IMR-90 (cell line): ENCODE data around the gene KRTAP9-2. TPM values are rescaled to one million over a fixed set of nuclear protein-coding genes. Genes with fewer than 3 reads are reported as not detected.

ENCODE experiments used
- ATAC-seq: fragments of 200-7000 bp; cut with Tn5 transposase; 2 replicates; pipeline ENCODE4 v1.9.1; 2020; ENCODE audit warnings: low read depth, mild to moderate bottlenecking, moderate library complexity
- BruUV-seq: library from RNA; stranded (reverse); fragments of 400-500 nt; replicated peaks from 2 replicates; lab custom pipeline; 2021; lab: Mats Ljungman, UMichigan
- CTCF ChIA-PET: fragments of 300-600 bp; formaldehyde crosslinking; extraction: SDS; loops from one replicate; lab custom pipeline; 2021; ENCODE audit warnings: antibody characterized with exemption; lab: Yijun Ruan, JAX
- POLR2A ChIA-PET: fragments of 300-600 bp; sonication (Branson Sonifier 250); formaldehyde crosslinking; loops from one replicate; lab custom pipeline; 2022; ENCODE audit warnings: antibody characterized with exemption; ENCODE audit not compliant: unreplicated experiment; lab: Charles Lee
- DNase-seq: peaks from one replicate; pipeline ENCODE4 v3.0.0; 2013
- H2AFZ ChIP-seq: replicated peaks from 2 replicates; pipeline ENCODE3; 2013; ENCODE audit warnings: low read length, mild to moderate bottlenecking; ENCODE audit not compliant: poor library complexity
- H2AK5ac ChIP-seq: 2 replicates; pipeline ENCODE4 v1.6.1; 2013; ENCODE audit warnings: low read depth, low read length, inconsistent platforms
- H2AK9ac ChIP-seq: replicated peaks from 2 replicates; pipeline ENCODE3; 2013; ENCODE audit warnings: mild to moderate bottlenecking, low read depth, low read length, moderate library complexity; ENCODE audit not compliant: poor library complexity
- H2BK120ac ChIP-seq: 2 replicates; pipeline ENCODE4 v1.6.1; 2013; ENCODE audit warnings: low read depth, low read length, inconsistent platforms
- H2BK15ac ChIP-seq: 3 replicates; pipeline ENCODE4 v1.6.1; 2013; ENCODE audit warnings: low read depth, low read length, inconsistent platforms
- H2BK20ac ChIP-seq: 2 replicates; pipeline ENCODE4 v1.6.1; 2013; ENCODE audit warnings: low read depth, mild to moderate bottlenecking, inconsistent platforms, low read length, moderate library complexity
- H2BK5ac ChIP-seq: 2 replicates; pipeline ENCODE4 v1.6.1; 2013; ENCODE audit warnings: mild to moderate bottlenecking, low read depth, low read length, inconsistent platforms; ENCODE audit not compliant: poor library complexity, severe bottlenecking
- H3K14ac ChIP-seq: replicated peaks from 2 replicates; pipeline ENCODE4 v1.6.1; 2013; ENCODE audit warnings: low read depth, low read length, inconsistent platforms
- H3K18ac ChIP-seq: 2 replicates; pipeline ENCODE4 v1.6.1; 2013; ENCODE audit warnings: low read depth, low read length, control low read depth
- H3K23ac ChIP-seq: 2 replicates; pipeline ENCODE4 v1.6.1; 2013; ENCODE audit warnings: low read depth, low read length, inconsistent platforms
- H3K27ac ChIP-seq: 2 replicates; pipeline ENCODE4 v1.5.1; 2013; ENCODE audit warnings: mild to moderate bottlenecking, control low read depth, low read length; ENCODE audit not compliant: insufficient read depth
- H3K27me3 ChIP-seq: 2 replicates; pipeline ENCODE4 v1.6.1; 2013; ENCODE audit warnings: low read length; ENCODE audit not compliant: control insufficient read depth, insufficient read depth
- H3K36me3 ChIP-seq: 2 replicates; pipeline ENCODE4 v1.6.1; 2013; ENCODE audit warnings: low read length, mixed read lengths; ENCODE audit not compliant: control insufficient read depth, insufficient read depth
- H3K4ac ChIP-seq: 2 replicates; pipeline ENCODE4 v1.6.1; 2013; ENCODE audit warnings: low read depth, low read length, inconsistent platforms
- H3K4me1 ChIP-seq: 2 replicates; pipeline ENCODE4 v1.6.1; 2013; ENCODE audit warnings: low read length, mixed read lengths; ENCODE audit not compliant: control insufficient read depth, insufficient read depth
- H3K4me2 ChIP-seq: 2 replicates; pipeline ENCODE4 v1.6.1; 2013; ENCODE audit warnings: low read depth, mild to moderate bottlenecking, control low read depth, low read length, moderate library complexity
- H3K4me3 ChIP-seq: 2 replicates; pipeline ENCODE4 v1.5.1; 2013; ENCODE audit warnings: low read depth, mild to moderate bottlenecking, control low read depth, low read length, moderate library complexity; ENCODE audit not compliant: insufficient read depth
- H3K56ac ChIP-seq: 2 replicates; pipeline ENCODE4 v1.6.1; 2013; ENCODE audit warnings: low read length, inconsistent platforms; ENCODE audit not compliant: insufficient read depth; ENCODE audit errors: extremely low read depth
- H3K79me1 ChIP-seq, 2 experiments: 2 replicates each; pipeline ENCODE4 v1.6.1; 2013; ENCODE audit warnings: low read length in 2 of 2, inconsistent platforms in 1 of 2, low read depth in 1 of 2
- H3K9ac ChIP-seq: 2 replicates; pipeline ENCODE4 v1.6.1; 2013; ENCODE audit warnings: low read depth, low read length, control low read depth
- H3K9me1 ChIP-seq: 2 replicates; pipeline ENCODE4 v1.6.1; 2013; ENCODE audit warnings: low read length, inconsistent platforms; ENCODE audit not compliant: insufficient read depth
- H3K9me3 ChIP-seq: 2 replicates; pipeline ENCODE4 v1.6.1; 2013; ENCODE audit warnings: low read length; ENCODE audit not compliant: control insufficient read depth, insufficient read depth
- H4K20me1 ChIP-seq: 2 replicates; pipeline ENCODE4 v1.6.1; 2013; ENCODE audit warnings: low read length, inconsistent platforms; ENCODE audit not compliant: insufficient read depth
- H4K5ac ChIP-seq: 2 replicates; pipeline ENCODE4 v1.6.1; 2013; ENCODE audit warnings: mild to moderate bottlenecking, low read depth, low read length, control low read depth
- H4K8ac ChIP-seq, 2 experiments: 2 replicates each; pipeline ENCODE4 v1.6.1; 2013; ENCODE audit warnings: low read depth in 2 of 2, low read length in 2 of 2, control low read depth in 1 of 2, inconsistent platforms in 1 of 2
- H4K91ac ChIP-seq: 2 replicates; pipeline ENCODE4 v1.6.1; 2013; ENCODE audit warnings: low read depth, low read length, inconsistent platforms; ENCODE audit not compliant: insufficient read depth
- CTCF ChIP-seq: conservative IDR thresholded peaks from 2 replicates; pipeline ENCODE4 v1.5.1; 2012; ENCODE audit warnings: mild to moderate bottlenecking, low read depth, low read length, improper control_type of control experiment
- WGBS, 2 experiments: methylation state at CpG; one replicate each; pipeline versions ENCODE4 v1.1.5 to v1.1.7; 2013; ENCODE audit warnings: missing lambda C conversion rate in 2 of 2; ENCODE audit not compliant: insufficient read length in 1 of 2; ENCODE audit errors: extremely low coverage in 2 of 2; 5-methylcytosine and 5-hydroxymethylcytosine counted together
- dilution Hi-C: fragments of 300-500 bp; cut with HindIII; formaldehyde crosslinking; loops from one replicate; pipeline ENCODE4 v1.14.3; 2018; ENCODE audit warnings: low sequenced_read_pairs; ENCODE audit not compliant: unreplicated experiment
- in situ Hi-C: fragments of 300-500 bp; cut with MboI; formaldehyde crosslinking; loops from 3 replicates; pipeline ENCODE4 v1.14.3; 2019; ENCODE audit warnings: low sequenced_read_pairs, inconsistent platforms, mixed read lengths
- intact Hi-C: fragments of 100-400 bp; cut with micrococcal nuclease; formaldehyde crosslinking; loops from 2 replicates; pipeline ENCODE4 v1.10.0; 2022
- polyA plus RNA-seq, 3 experiments: library from polyadenylated mRNA; depleted of rRNA; stranded (reverse); fragments of >200 nt; gene quantifications; 2 replicates each; pipeline ENCODE4 v1.2.3, GENCODE V29; 2012; ENCODE audit warnings: low replicate concordance in 1 of 3
- total RNA-seq: library from RNA; depleted of rRNA; stranded (reverse); fragments of >200 nt; gene quantifications from 2 replicates; pipeline ENCODE4 v1.2.3, GENCODE V29; 2012

The KRTAP9-2 gene
- total and polyA plus RNA-seq, 2 of the 4 experiments (the other 2 are of a cell fraction), result not detected

DNA sequence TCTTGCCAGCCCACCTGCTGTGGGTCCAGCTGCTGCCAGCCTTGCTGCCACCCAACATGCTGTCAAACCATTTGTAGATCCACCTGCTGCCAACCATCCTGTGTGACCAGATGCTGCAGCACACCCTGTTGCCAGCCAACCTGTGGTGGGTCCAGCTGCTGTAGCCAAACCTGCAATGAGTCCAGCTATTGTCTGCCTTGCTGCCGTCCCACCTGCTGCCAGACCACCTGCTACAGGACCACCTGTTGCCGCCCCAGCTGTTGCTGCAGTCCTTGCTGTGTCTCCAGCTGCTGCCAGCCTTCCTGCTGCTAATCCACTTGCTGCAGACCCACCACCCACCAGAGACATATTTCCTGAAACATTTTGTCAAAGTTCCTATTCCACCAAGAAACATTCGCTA, 36.1 kb upstream of the KRTAP9-2 start:
- H3K18ac ChIP-seq, result no peak overlapping the region
- no peak overlapping the region for H3K9ac ChIP-seq
- H3K23ac ChIP-seq, result no peak overlapping the region
- H2AFZ ChIP-seq, result no peak overlapping the region
- no peak overlapping the region for H4K5ac ChIP-seq
- no peaks in the 10 kb centered on the region; the same call in 1 of the 2 replicates for H3K9me3 ChIP-seq
- CTCF ChIA-PET, result interaction anchor here (0.8 kb wide), 1 partner anchor 9 kb away, joined by 3 read pairs; no protein-coding TSS in a partner anchor
- no peaks in the 10 kb centered on the region for H3K79me1 ChIP-seq
- no peak overlapping the region for H3K4me2 ChIP-seq
- no peak overlapping the region for H2BK120ac ChIP-seq
- H2AK9ac ChIP-seq, result no peak overlapping the region
- peaks cover 6% of the 10 kb centered on the region for H3K27me3 ChIP-seq
- H2BK15ac ChIP-seq, result no peak overlapping the region
- H2AK5ac ChIP-seq, result no peak overlapping the region
- H3K27ac ChIP-seq, result no peak overlapping the region
- H3K56ac ChIP-seq, result no peak overlapping the region
- POLR2A ChIA-PET, result no interaction called here
- H2BK5ac ChIP-seq, result no peak overlapping the region
- H4K8ac ChIP-seq, result no peak overlapping the region
- no peaks in the 10 kb centered on the region for H3K4me1 ChIP-seq
- dilution Hi-C loops, result no loop called here
- DNase-seq (no peak), ATAC-seq (no peak)
- H3K36me3 ChIP-seq, result no peaks in the 10 kb centered on the region
- H4K20me1 ChIP-seq, result no peaks in the 10 kb centered on the region
- TF ChIP-seq CTCF, result no peak
- H3K9me1 ChIP-seq, result no peaks in the 10 kb centered on the region
- 76% methylated on average over 3 of the region's 3 CpGs; no CpG with 5 or more reads in 1 of the 2 experiments for WGBS, 2 experiments
- H2BK20ac ChIP-seq, result no peak overlapping the region
- no TSS peak for BruUV-seq
- no peak overlapping the region for H3K4me3 ChIP-seq
- no peak overlapping the region for H3K4ac ChIP-seq
- in situ Hi-C loops, result no loop called here
- H3K14ac ChIP-seq, result no peak overlapping the region
- H4K91ac ChIP-seq, result no peak overlapping the region
- intact Hi-C loops, result no loop called here
